Peyer's patch (tissue), 4 donors: ENCODE results near the gene ANTXR1.

ENCODE experiments used
- POLR2A ChIP-seq, 2 donors: fragments of 450-650 bp; IDR thresholded peaks; one replicate each; pipeline ENCODE4 v1.5.1; 2017; ENCODE audit warnings: antibody characterized with exemption in 2 of 2, mild to moderate bottlenecking in 2 of 2, moderate library complexity in 2 of 2
- TF ChIP-seq, protein P1 (sequence below), 6 experiments: fragments of 450-650 bp in 4 of 6; fragments of 200-600 bp in 2 of 6; sonication (generic) in 1 of 6; IDR thresholded peaks; one replicate each; pipeline ENCODE4 v1.5.1; 2017 to 2019; ENCODE audit warnings: antibody characterized with exemption in 6 of 6, mild to moderate bottlenecking in 3 of 6, moderate library complexity in 1 of 6

DNA sequence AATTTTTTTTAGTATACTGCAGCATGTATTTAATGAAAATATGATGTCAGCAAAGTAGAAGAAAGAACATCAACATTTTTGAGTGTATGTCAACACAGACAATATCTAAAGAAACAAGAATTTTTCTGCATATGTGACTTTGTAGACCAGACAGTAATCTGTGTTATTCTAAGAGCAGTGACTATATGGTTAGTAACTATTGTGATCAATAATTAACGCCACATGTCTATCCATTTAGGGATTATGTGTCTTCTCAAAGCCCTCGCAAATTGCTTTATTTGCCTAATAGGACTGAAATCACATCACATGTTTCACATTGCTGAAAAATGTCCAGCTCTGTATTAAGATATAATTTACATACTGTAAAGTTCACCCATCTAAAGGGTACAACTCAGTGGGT lies 266.2 kb downstream of the ANTXR1 start:
- TF ChIP-seq, protein P1, sequence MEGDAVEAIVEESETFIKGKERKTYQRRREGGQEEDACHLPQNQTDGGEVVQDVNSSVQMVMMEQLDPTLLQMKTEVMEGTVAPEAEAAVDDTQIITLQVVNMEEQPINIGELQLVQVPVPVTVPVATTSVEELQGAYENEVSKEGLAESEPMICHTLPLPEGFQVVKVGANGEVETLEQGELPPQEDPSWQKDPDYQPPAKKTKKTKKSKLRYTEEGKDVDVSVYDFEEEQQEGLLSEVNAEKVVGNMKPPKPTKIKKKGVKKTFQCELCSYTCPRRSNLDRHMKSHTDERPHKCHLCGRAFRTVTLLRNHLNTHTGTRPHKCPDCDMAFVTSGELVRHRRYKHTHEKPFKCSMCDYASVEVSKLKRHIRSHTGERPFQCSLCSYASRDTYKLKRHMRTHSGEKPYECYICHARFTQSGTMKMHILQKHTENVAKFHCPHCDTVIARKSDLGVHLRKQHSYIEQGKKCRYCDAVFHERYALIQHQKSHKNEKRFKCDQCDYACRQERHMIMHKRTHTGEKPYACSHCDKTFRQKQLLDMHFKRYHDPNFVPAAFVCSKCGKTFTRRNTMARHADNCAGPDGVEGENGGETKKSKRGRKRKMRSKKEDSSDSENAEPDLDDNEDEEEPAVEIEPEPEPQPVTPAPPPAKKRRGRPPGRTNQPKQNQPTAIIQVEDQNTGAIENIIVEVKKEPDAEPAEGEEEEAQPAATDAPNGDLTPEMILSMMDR (IDR thresholded peaks at IDR 0.05), result no peak
- TF ChIP-seq POLR2A (IDR thresholded peaks at IDR 0.05), result no peak
